Neural cell (in vitro differentiated cells): ENCODE results near the gene TFR2. TPM values are rescaled to one million over a fixed set of nuclear protein-coding genes. Genes with fewer than 3 reads are reported as not detected.
A peak's percentile ranks its signal among the peaks of the same experiment; 100 is the strongest.

ENCODE experiments used
- H2AFZ ChIP-seq: fragments of 200-600, 300-800 bp; sonication (generic), shearing (Covaris generic); 2 replicates; pipeline ENCODE4 v1.6.0; 2014; ENCODE audit warnings: low read depth, mild to moderate bottlenecking, antibody characterized with exemption, low read length, moderate library complexity
- H3F3A ChIP-seq: fragments of 200-600 bp; shearing (Covaris generic); 2 replicates; pipeline ENCODE4 v1.6.1; 2016; ENCODE audit warnings: mild to moderate bottlenecking, moderate library complexity, mixed read lengths, antibody characterized with exemption, low read length; ENCODE audit not compliant: insufficient read depth, poor library complexity, severe bottlenecking
- H3K27ac ChIP-seq: fragments of 200-600, 300-800 bp; sonication (generic), shearing (Covaris generic); 2 replicates; pipeline ENCODE4 v1.5.1; 2014; ENCODE audit warnings: mild to moderate bottlenecking, low read length, moderate library complexity
- H3K27me3 ChIP-seq: fragments of 300-800, 200-600 bp; sonication (generic), shearing (Covaris generic); 2 replicates; pipeline ENCODE4 v1.6.0; 2014; ENCODE audit warnings: mild to moderate bottlenecking, low read depth, low read length, moderate library complexity; ENCODE audit not compliant: insufficient read depth
- H3K36me3 ChIP-seq: fragments of 300-800, 200-600 bp; sonication (generic), shearing (Covaris generic); 2 replicates; pipeline ENCODE4 v1.5.1; 2014; ENCODE audit warnings: mild to moderate bottlenecking, antibody characterized with exemption, low read length, moderate library complexity; ENCODE audit not compliant: insufficient read depth
- H3K4me2 ChIP-seq: fragments of 300-800, 200-600 bp; sonication (generic), shearing (Covaris generic); 2 replicates; pipeline ENCODE4 v1.6.0; 2014; ENCODE audit warnings: mild to moderate bottlenecking, low read length
- H3K4me3 ChIP-seq: fragments of 300-800, 200-600 bp; sonication (generic), shearing (Covaris generic); 2 replicates; pipeline ENCODE4 v1.5.1; 2014; ENCODE audit warnings: mild to moderate bottlenecking, low read length, moderate library complexity
- H3K79me2 ChIP-seq: fragments of 200-600 bp; shearing (Covaris generic); replicated peaks from 2 replicates; pipeline ENCODE4 v1.6.0; 2014; ENCODE audit warnings: mild to moderate bottlenecking, low read length, moderate library complexity; ENCODE audit not compliant: insufficient read depth
- H3K9ac ChIP-seq: fragments of 300-800, 200-600 bp; sonication (generic), shearing (Covaris generic); 2 replicates; pipeline ENCODE4 v1.6.1; 2016; ENCODE audit warnings: mild to moderate bottlenecking, low read length, mixed read lengths
- H3K9me2 ChIP-seq: fragments of 200-600 bp; shearing (Covaris generic); 2 replicates; pipeline ENCODE4 v1.6.1; 2016; ENCODE audit warnings: mild to moderate bottlenecking, low read length, mixed read lengths; ENCODE audit not compliant: insufficient read depth
- H3K9me3 ChIP-seq: fragments of 200-600, 300-800 bp; sonication (generic), shearing (Covaris generic); 2 replicates; pipeline ENCODE4 v1.6.1; 2016; ENCODE audit warnings: mild to moderate bottlenecking, mixed run types, low read length, moderate library complexity, mixed read lengths
- H4K20me1 ChIP-seq: fragments of 200-600 bp; shearing (Covaris generic); 2 replicates; pipeline ENCODE4 v1.6.1; 2016; ENCODE audit warnings: mild to moderate bottlenecking, mixed run types; ENCODE audit not compliant: insufficient read depth
- CTCF ChIP-seq: fragments of 450-650 bp; IDR thresholded peaks from 2 replicates; pipeline ENCODE4 v1.5.1; 2014; ENCODE audit warnings: antibody characterized with exemption, mild to moderate bottlenecking, moderate library complexity; ENCODE audit not compliant: poor library complexity, severe bottlenecking
- EP300 ChIP-seq: fragments of 450-650 bp; conservative IDR thresholded peaks from 2 replicates; pipeline ENCODE4 v1.6.1; 2014; ENCODE audit warnings: antibody characterized with exemption, mild to moderate bottlenecking, moderate library complexity; ENCODE audit not compliant: poor library complexity, severe bottlenecking
- EZH2 ChIP-seq: fragments of 200-600, 300-800 bp; shearing (Covaris generic), sonication (generic); IDR thresholded peaks from 2 replicates; pipeline ENCODE4 v1.6.1; 2014; ENCODE audit warnings: antibody characterized with exemption, low read length, borderline replicate concordance, mild to moderate bottlenecking; ENCODE audit not compliant: insufficient read depth, poor library complexity, severe bottlenecking
- MXI1 ChIP-seq: fragments of 450-650 bp; conservative IDR thresholded peaks from 2 replicates; pipeline ENCODE4 v1.6.1; 2014; ENCODE audit warnings: antibody characterized with exemption, mild to moderate bottlenecking; ENCODE audit not compliant: poor library complexity, severe bottlenecking
- POLR2AphosphoS5 ChIP-seq: IDR thresholded peaks from 2 replicates; pipeline ENCODE4 v1.6.1; 2012
- RAD21 ChIP-seq: fragments of 450-650 bp; conservative IDR thresholded peaks from 2 replicates; pipeline ENCODE4 v1.6.1; 2014; ENCODE audit warnings: antibody characterized with exemption, mild to moderate bottlenecking, moderate library complexity
- REST ChIP-seq: IDR thresholded peaks from 2 replicates; pipeline ENCODE4 v1.6.1; 2012; ENCODE audit warnings: borderline replicate concordance
- SMC3 ChIP-seq: fragments of 450-650 bp; conservative IDR thresholded peaks from 2 replicates; pipeline ENCODE4 v1.6.1; 2014; ENCODE audit warnings: antibody characterized with exemption, mild to moderate bottlenecking, moderate library complexity; ENCODE audit not compliant: poor library complexity
- TAF1 ChIP-seq: IDR thresholded peaks from 2 replicates; pipeline ENCODE4 v1.6.1; 2012; ENCODE audit warnings: low read depth
- polyA plus RNA-seq: library from polyadenylated mRNA; depleted of rRNA; stranded (reverse); fragments of >200 nt; gene quantifications from 2 replicates; pipeline ENCODE4 v1.2.3, GENCODE V29; 2014

Gene TFR2
- polyA plus RNA-seq, 1 donor from 2014 or later: 21.0 TPM

GRCh38 chr7:100677308-100678267 is 36.2 kb upstream of the TFR2 start:
- H3K27me3 ChIP-seq: no peaks in the 10 kb centered on the region
- H3K27ac ChIP-seq: no peak overlapping the region
- TF ChIP-seq REST: no peak
- TF ChIP-seq EP300: no peak
- TF ChIP-seq TAF1: no peak
- peak; percentile 15 for TF ChIP-seq POLR2AphosphoS5
- H3K9me3 ChIP-seq: no peaks in the 10 kb centered on the region
- H4K20me1 ChIP-seq: no peaks in the 10 kb centered on the region
- no peaks in the 10 kb centered on the region for H3F3A ChIP-seq
- H3K79me2 ChIP-seq: peaks cover 28% of the 10 kb centered on the region
- H2AFZ ChIP-seq: no peak overlapping the region
- no peak overlapping the region for H3K9ac ChIP-seq
- H3K4me2 ChIP-seq: no peak overlapping the region
- H3K4me3 ChIP-seq: no peak overlapping the region
- no peaks in the 10 kb centered on the region for H3K9me2 ChIP-seq
- peaks cover 3% of the 10 kb centered on the region for H3K36me3 ChIP-seq

GRCh38 chr7:100676501-100677306 is 35.4 kb upstream of the TFR2 start:
- Histone ChIP-seq H4K20me1 (no peaks in the 10 kb centered on the region), H3K4me3 (peak overlapping the region; percentile 87), H2AFZ (no peak overlapping the region), H3K9ac (peak overlapping the region; percentile 97), H3K79me2 (peaks cover 28% of the 10 kb centered on the region), H3K4me2 (no peak overlapping the region), H3K27me3 (no peaks in the 10 kb centered on the region), H3K9me3 (no peaks in the 10 kb centered on the region), H3K36me3 (peaks cover 3% of the 10 kb centered on the region), H3K9me2 (no peaks in the 10 kb centered on the region), H3K27ac (peak overlapping the region; percentile 73), H3F3A (no peaks in the 10 kb centered on the region)
- TF ChIP-seq RAD21: no peak
- no peak for TF ChIP-seq TAF1
- TF ChIP-seq MXI1: no peak
- TF ChIP-seq CTCF: no peak
- no peak for TF ChIP-seq EP300
- TF ChIP-seq SMC3: no peak
- no peak for TF ChIP-seq EZH2
- no peak for TF ChIP-seq REST
- no peak for TF ChIP-seq POLR2AphosphoS5
